K562 (cell line): Measurements from ENCODE around the gene STUB1. TPM values are rescaled to one million over a fixed set of nuclear protein-coding genes. Genes with fewer than 3 reads are reported as not detected.

ENCODE experiments used
- CXXC5 ChIP-seq: fragments of 250-450 bp; sonication (Bioruptor Pico); IDR thresholded peaks from 2 replicates; pipeline ENCODE4 v1.8.0; 2022; ENCODE audit warnings: inconsistent platforms, mild to moderate bottlenecking, moderate library complexity
- DACH1 ChIP-seq: fragments of 450-650 bp; IDR thresholded peaks from 2 replicates; pipeline ENCODE4 v1.6.1; 2018; ENCODE audit not compliant: partially characterized antibody
- L3MBTL2 ChIP-seq: fragments of 450-650 bp; IDR thresholded peaks from 2 replicates; pipeline ENCODE4 v1.6.1; 2016; ENCODE audit warnings: mild to moderate bottlenecking, moderate library complexity
- MAZ ChIP-seq, 2 experiments: fragments of 450-650 bp in 1 of 2; sonication (generic) in 1 of 2; formaldehyde crosslinking; IDR thresholded peaks in 1 of 2; conservative IDR thresholded peaks in 1 of 2; 2 replicates each; pipeline versions ENCODE4 v1.4.0 to v1.5.0; 2020; ENCODE audit warnings: mild to moderate bottlenecking in 1 of 2, missing genetic modification reagents in 1 of 2
- MED1 ChIP-seq: sonication (generic); formaldehyde crosslinking; IDR thresholded peaks from 2 replicates; pipeline ENCODE4 v1.8.1; 2023; ENCODE audit warnings: missing genetic modification reagents, borderline replicate concordance
- NFXL1 ChIP-seq: fragments of 450-650 bp; formaldehyde crosslinking; IDR thresholded peaks from 2 replicates; pipeline ENCODE4 v1.4.0; 2021; ENCODE audit warnings: mild to moderate bottlenecking
- PRMT5 ChIP-seq: sonication (generic); formaldehyde crosslinking; IDR thresholded peaks from 2 replicates; pipeline ENCODE4 v1.5.0; 2020; ENCODE audit warnings: missing genetic modification reagents
- SIN3A ChIP-seq, 2 experiments: fragments of 150-350 bp in 1 of 2; IDR thresholded peaks; 2 replicates each; pipeline ENCODE4 v1.6.1; 2011 to 2016; ENCODE audit warnings: borderline replicate concordance in 2 of 2, low read depth in 2 of 2, low read length in 2 of 2, mild to moderate bottlenecking in 2 of 2, moderate library complexity in 2 of 2; ENCODE audit not compliant: control insufficient read depth in 1 of 2
- TEAD1 ChIP-seq, 2 experiments: fragments of 450-650 bp in 1 of 2; sonication (generic) in 1 of 2; formaldehyde crosslinking; IDR thresholded peaks; 2 replicates each; pipeline versions ENCODE4 v1.4.0 to v1.8.0; 2020 to 2022; ENCODE audit warnings: mild to moderate bottlenecking in 2 of 2, missing genetic modification reagents in 1 of 2
- ZKSCAN1 ChIP-seq: fragments of 150-350 bp; IDR thresholded peaks from 2 replicates; pipeline ENCODE4 v1.6.1; 2016; ENCODE audit warnings: low read depth, low read length
- ZNF12 ChIP-seq: sonication (generic); formaldehyde crosslinking; IDR thresholded peaks from 2 replicates; pipeline ENCODE4 v1.4.0; 2020; ENCODE audit warnings: mild to moderate bottlenecking, missing genetic modification reagents
- polyA plus RNA-seq, 8 experiments: library from polyadenylated mRNA; depleted of rRNA in 4 of 8; stranded (reverse) in 5 of 8; unstranded in 3 of 8; fragments of >200 nt; fragmentation: Nextera tagmentation in 2 of 8; fragmentation: Illumina TruSeq in 1 of 8; extraction: Ambion mirVana in 2 of 8; extraction: Trizol in 1 of 8; gene quantifications; 2 replicates each; pipeline versions ENCODE4 v1.2.1 to v1.2.3, GENCODE V29; 2011 to 2014; ENCODE audit warnings: inconsistent platforms in 1 of 8, missing spikeins in 1 of 8
- total RNA-seq, 7 experiments: library from RNA; depleted of rRNA in 6 of 7; stranded (reverse); fragments of >200 nt in 6 of 7; fragmentation: Illumina TruSeq in 2 of 7; extraction: Trizol in 2 of 7; gene quantifications; 2 replicates each; pipeline versions ENCODE4 v1.2.1 to v1.2.3, GENCODE V29; 2011 to 2021; ENCODE audit warnings: low replicate concordance in 1 of 7
- TF ChIP-seq, protein P1 (sequence below), 2 experiments: fragments of 450-650 bp; formaldehyde crosslinking in 1 of 2; IDR thresholded peaks; 2 replicates each; pipeline versions ENCODE4 v1.4.0 to v1.6.1; 2014 to 2020; ENCODE audit warnings: mild to moderate bottlenecking in 2 of 2, borderline replicate concordance in 1 of 2, low read depth in 1 of 2
- TF ChIP-seq, protein P2 (sequence below): sonication (generic); formaldehyde crosslinking; IDR thresholded peaks from 2 replicates; pipeline ENCODE4 v1.8.0; 2022; ENCODE audit warnings: mild to moderate bottlenecking, missing genetic modification reagents
- TF ChIP-seq, protein P3 (sequence below), 2 experiments: IDR thresholded peaks; 2 replicates each; pipeline ENCODE4 v1.6.1; 2011; ENCODE audit warnings: borderline replicate concordance in 1 of 2, control low read depth in 1 of 2, low read depth in 1 of 2, low read length in 1 of 2, mild to moderate bottlenecking in 1 of 2, mixed read lengths in 1 of 2, moderate library complexity in 1 of 2; ENCODE audit not compliant: insufficient read depth in 1 of 2, insufficient read length in 1 of 2, poor library complexity in 1 of 2, severe bottlenecking in 1 of 2; ENCODE audit errors: extremely low read depth in 1 of 2

STUB1 gene
- total and polyA plus RNA-seq, 9 of the 15 experiments (the other 6 are each of a cell fraction or from before 2014, with no cell fraction given): 10.6 to 251 (median 152) TPM

DNA sequence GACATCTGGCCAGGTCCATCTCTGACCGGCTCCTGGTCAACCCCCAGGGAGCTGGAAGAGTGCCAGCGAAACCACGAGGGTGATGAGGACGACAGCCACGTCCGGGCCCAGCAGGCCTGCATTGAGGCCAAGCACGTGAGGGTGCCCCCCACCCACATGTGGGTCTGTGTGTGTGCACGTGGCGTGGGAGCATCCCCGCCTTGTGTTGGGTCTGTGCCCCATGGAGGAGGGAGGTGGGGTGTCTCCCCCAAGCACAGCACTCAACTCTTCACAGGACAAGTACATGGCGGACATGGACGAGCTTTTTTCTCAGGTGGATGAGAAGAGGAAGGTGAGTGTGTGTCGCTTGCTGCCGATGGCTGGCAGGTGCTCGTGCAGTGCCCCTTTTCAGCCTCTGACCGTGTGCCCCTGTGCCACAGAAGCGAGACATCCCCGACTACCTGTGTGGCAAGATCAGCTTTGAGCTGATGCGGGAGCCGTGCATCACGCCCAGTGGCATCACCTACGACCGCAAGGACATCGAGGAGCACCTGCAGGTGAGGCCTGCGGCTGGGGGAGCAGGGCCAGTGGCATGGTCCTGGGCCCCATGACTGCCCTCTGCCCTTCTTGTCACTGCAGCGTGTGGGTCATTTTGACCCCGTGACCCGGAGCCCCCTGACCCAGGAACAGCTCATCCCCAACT, 1.7 kb downstream of the STUB1 start (continued):
- TF ChIP-seq, protein P1, sequence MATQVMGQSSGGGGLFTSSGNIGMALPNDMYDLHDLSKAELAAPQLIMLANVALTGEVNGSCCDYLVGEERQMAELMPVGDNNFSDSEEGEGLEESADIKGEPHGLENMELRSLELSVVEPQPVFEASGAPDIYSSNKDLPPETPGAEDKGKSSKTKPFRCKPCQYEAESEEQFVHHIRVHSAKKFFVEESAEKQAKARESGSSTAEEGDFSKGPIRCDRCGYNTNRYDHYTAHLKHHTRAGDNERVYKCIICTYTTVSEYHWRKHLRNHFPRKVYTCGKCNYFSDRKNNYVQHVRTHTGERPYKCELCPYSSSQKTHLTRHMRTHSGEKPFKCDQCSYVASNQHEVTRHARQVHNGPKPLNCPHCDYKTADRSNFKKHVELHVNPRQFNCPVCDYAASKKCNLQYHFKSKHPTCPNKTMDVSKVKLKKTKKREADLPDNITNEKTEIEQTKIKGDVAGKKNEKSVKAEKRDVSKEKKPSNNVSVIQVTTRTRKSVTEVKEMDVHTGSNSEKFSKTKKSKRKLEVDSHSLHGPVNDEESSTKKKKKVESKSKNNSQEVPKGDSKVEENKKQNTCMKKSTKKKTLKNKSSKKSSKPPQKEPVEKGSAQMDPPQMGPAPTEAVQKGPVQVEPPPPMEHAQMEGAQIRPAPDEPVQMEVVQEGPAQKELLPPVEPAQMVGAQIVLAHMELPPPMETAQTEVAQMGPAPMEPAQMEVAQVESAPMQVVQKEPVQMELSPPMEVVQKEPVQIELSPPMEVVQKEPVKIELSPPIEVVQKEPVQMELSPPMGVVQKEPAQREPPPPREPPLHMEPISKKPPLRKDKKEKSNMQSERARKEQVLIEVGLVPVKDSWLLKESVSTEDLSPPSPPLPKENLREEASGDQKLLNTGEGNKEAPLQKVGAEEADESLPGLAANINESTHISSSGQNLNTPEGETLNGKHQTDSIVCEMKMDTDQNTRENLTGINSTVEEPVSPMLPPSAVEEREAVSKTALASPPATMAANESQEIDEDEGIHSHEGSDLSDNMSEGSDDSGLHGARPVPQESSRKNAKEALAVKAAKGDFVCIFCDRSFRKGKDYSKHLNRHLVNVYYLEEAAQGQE (IDR thresholded peaks at IDR 0.05; ENCODE audit: borderline replicate concordance): peak; percentile 19; the same call in 1 of the 2 replicates
- TF ChIP-seq, protein P1 (CRISPR knock-in tag; IDR thresholded peaks at IDR 0.05; ENCODE audit: low read depth): no peak
- TF ChIP-seq, protein P2, sequence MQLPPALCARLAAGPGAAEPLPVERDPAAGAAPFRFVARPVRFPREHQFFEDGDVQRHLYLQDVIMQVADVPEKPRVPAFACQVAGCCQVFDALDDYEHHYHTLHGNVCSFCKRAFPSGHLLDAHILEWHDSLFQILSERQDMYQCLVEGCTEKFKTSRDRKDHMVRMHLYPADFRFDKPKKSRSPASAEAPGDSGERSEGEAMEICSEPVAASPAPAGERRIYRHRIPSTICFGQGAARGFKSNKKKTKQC (CRISPR knock-in tag): 0 out of 2 replicates have a peak, but pooled peaks have one; percentile 56
- no peak for TF ChIP-seq MED1
- no peak for TF ChIP-seq ZNF12 (CRISPR knock-in tag)
- peak; percentile 78 for TF ChIP-seq CXXC5 (CRISPR knock-in tag)
- peak; percentile 26 for TF ChIP-seq DACH1
- TF ChIP-seq PRMT5: no peak
- no peak for TF ChIP-seq NFXL1 (CRISPR knock-in tag)
- TF ChIP-seq SIN3A (IDR thresholded peaks at IDR 0.05; ENCODE audit: borderline replicate concordance in 2 of 2, control insufficient read depth in 1 of 2, low read depth in 2 of 2, low read length in 2 of 2): peak; percentile 22 to 71; a peak in 2 of 4 replicates
- TF ChIP-seq, protein P3, sequence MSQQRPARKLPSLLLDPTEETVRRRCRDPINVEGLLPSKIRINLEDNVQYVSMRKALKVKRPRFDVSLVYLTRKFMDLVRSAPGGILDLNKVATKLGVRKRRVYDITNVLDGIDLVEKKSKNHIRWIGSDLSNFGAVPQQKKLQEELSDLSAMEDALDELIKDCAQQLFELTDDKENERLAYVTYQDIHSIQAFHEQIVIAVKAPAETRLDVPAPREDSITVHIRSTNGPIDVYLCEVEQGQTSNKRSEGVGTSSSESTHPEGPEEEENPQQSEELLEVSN (IDR thresholded peaks at IDR 0.05; ENCODE audit: borderline replicate concordance in 1 of 2, extremely low read depth in 1 of 2, insufficient read depth in 1 of 2, insufficient read length in 1 of 2, low read depth in 1 of 2, low read length in 1 of 2, poor library complexity in 1 of 2, severe bottlenecking in 1 of 2): peak; percentile 88 to 93
- peak; percentile 95 for TF ChIP-seq L3MBTL2
- TF ChIP-seq MAZ (CRISPR knock-in tag; conservative IDR thresholded peaks at IDR 0.05 in 1 of 2, IDR thresholded peaks at IDR 0.05 in 1 of 2): 0 out of 4 replicates have a peak, but pooled peaks of 1 of the 2 experiments have one; percentile 26
- TF ChIP-seq TEAD1 (CRISPR knock-in tag; IDR thresholded peaks at IDR 0.05): 0 out of 4 replicates have a peak, but pooled peaks of 1 of the 2 experiments have one; percentile 6
- no peak for TF ChIP-seq ZKSCAN1
